Myocyte (in vitro differentiated cells): Measurements from ENCODE around the gene PLA2G4E. TPM values are rescaled to one million over a fixed set of nuclear protein-coding genes. Genes with fewer than 3 reads are reported as not detected.

Experiments
- DNase-seq: peaks from one replicate; pipeline ENCODE4 v3.0.0-alpha.2; 2012; ENCODE audit warnings: low read depth
- total RNA-seq: library from RNA; depleted of rRNA; stranded (reverse); fragments of >200 nt; gene quantifications from 2 replicates; pipeline ENCODE4 v1.2.3, GENCODE V29; 2014

Gene PLA2G4E
- total RNA-seq, 1 donor from 2014 or later, result not detected

GRCh38 chr15:41994772-41995475 is 25.9 kb downstream of the PLA2G4E start:
- DNase-seq, result no peak

DNA sequence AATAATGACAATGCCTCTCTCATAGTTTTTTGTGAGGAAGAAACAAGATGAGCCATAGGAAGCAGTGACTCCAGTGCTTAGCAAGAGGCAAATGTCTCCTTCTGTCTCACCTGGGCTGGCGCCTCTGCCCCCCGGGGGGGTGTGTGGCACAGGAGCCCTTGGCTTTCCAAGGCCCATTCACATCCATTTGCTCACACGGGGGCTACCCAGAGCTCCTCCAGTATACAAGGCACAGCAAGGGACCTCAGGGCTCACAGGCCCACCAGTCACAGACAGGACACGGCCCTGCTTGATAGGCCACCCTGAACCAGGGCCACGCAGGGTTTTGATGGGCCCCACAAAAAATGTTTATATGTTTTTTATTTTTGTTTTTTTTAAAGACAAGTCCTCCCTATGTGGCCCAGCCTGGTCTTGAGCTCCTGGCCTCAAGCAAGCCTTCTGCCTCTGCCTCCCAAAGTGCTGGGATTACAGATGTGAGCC is 26.6 kb downstream of the PLA2G4E start:
- DNase-seq, result no peak

DNA sequence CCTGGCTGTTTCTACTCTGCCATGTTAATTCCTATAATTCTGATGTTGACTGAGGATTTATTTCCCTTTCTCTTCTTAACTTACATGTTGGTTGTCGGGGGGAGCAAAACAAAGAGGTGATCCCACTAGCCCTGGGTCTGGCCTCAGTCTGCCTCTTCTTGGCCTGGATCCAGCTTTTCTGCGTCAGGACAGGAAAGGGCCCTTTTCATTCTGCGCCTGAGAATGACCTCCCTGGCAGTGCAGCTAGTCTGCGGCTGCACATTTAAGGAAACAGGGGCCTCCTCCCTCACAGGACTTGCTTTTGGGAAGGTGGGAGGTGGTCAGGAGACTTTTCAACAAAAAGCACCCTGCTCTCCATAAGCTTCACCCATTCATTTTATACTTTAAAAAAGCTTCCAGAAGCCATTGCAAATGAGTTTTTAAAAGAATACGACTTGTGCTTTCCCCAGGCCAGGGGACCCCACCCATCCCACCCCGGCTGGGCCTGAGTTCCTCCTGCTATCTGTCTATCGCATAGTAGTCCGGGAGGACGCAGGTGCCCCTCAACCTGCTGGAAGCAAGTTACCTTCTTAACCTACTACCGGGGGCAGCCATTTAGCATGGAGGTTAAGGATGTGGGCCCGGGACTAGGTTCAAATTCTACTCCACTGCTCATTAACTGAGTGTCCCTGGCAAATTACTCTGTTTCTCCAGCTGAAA is 27.2 kb downstream of the PLA2G4E start:
- no peak for DNase-seq

- DNase-seq, result no peak
Measured at GRCh38 chr15:41992803-41993190, 28.0 kb downstream of the PLA2G4E start.

- no peak for DNase-seq
Measured at GRCh38 chr15:41992151-41992802, 28.6 kb downstream of the PLA2G4E start.

GRCh38 chr15:41990691-41991090 is 30.2 kb downstream of the PLA2G4E start:
- no peak for DNase-seq

GRCh38 chr15:41990243-41990605 is 30.6 kb downstream of the PLA2G4E start:
- DNase-seq, result no peak

GRCh38 chr15:41989573-41990242 is 31.1 kb downstream of the PLA2G4E start:
- peak; percentile 79 for DNase-seq

DNA sequence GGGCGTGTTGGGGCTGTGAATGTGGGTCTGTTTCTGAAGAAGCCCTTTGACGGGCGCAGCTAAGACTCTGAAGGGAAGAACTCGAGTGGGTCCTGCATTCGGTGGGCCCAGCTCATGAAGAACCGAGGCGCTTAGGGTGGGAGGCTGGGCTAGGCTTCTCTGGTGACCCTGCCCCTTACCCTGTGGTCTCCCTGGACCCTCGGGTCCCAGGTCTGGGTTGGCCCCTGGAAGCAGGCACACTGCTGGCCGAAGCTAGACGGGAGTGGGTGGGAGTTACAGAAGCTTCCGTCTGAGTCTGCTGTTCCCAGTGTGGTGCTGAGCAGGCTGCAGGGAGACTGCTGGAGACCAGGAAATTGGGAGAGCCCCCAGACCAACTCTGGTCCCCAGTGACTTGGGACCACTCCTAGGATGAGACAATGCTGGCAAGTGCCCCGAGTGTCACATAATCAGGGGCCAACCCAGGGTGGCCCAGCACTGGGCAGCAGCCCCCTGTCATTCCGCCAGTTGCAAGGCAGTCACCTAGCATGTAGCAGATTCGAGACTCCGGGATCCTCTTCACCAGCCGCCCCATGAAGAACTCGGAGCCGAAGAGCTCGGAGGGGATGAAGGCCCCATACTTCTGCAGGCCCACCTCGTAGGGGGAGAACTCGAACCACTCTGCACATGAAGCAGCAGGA is 31.8 kb downstream of the PLA2G4E start:
- no peak for DNase-seq

- DNase-seq, result no peak
Measured at GRCh38 chr15:41987925-41988275, 32.9 kb downstream of the PLA2G4E start.

- no peak for DNase-seq
Measured at GRCh38 chr15:41987246-41987924, 33.5 kb downstream of the PLA2G4E start.

DNA sequence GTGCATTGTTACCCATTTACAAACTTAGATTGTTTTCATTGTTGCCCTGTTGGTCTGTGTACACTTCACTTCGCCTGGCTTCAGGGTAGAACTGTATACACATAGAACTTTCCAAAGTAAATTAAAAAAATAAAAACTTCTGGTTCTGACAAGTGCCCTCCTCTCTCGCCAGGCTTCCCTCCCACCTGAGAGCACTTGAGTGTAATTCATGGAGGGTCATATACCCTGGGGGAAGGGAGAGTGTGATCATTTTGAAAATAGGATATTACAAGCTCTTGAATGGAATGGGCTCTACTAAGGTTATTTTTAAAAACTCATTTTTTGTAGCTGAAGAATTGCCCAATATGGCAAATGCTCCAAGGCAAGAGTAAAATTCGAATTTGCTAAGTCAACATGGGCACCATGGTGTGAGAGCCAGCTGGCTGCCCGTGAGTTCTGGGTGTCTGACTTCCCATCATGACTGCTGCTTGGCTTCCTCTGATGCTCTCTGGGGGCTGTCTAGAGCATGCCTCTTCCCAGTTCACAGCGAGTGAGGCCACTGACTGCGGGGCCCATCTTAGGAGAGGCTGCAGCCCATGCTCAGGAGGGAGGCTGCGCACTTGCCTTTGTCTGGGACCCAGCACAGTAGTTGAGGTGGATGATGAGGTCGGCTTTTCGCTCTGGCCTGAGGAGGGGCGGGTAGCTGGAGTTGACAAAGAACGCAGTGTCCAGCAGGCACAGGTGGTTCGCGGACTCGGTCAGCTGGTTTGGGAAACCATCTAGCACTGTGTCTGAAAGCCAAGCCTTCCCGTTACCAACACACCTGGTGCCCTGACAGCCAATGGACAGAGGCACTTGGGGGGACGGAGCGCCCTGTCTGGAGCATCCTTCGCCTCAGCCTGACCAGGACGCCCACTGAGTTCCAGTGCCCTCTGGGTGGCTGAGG is 35.3 kb downstream of the PLA2G4E start:
- DNase-seq, result no peak

DNA sequence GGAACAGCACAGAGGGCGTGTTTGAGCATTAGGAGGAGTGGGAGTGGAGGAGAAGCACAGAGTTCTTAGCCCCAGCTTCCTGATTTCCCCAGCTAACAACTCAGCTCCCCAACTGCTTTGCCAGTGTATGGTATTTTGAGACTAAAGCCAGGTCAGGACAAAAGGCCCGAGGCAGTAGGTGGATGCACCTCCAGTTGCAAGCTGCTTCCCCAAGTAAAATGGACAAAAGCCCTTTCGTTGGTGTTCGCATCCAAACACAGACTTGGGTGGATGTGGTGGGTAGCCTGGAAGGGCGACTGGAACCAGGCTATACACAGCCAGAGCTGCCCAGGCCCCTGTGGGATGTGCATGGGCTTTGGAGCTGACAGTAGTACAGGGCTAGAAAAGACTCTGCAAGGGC is 36.2 kb downstream of the PLA2G4E start:
- no peak for DNase-seq

DNA sequence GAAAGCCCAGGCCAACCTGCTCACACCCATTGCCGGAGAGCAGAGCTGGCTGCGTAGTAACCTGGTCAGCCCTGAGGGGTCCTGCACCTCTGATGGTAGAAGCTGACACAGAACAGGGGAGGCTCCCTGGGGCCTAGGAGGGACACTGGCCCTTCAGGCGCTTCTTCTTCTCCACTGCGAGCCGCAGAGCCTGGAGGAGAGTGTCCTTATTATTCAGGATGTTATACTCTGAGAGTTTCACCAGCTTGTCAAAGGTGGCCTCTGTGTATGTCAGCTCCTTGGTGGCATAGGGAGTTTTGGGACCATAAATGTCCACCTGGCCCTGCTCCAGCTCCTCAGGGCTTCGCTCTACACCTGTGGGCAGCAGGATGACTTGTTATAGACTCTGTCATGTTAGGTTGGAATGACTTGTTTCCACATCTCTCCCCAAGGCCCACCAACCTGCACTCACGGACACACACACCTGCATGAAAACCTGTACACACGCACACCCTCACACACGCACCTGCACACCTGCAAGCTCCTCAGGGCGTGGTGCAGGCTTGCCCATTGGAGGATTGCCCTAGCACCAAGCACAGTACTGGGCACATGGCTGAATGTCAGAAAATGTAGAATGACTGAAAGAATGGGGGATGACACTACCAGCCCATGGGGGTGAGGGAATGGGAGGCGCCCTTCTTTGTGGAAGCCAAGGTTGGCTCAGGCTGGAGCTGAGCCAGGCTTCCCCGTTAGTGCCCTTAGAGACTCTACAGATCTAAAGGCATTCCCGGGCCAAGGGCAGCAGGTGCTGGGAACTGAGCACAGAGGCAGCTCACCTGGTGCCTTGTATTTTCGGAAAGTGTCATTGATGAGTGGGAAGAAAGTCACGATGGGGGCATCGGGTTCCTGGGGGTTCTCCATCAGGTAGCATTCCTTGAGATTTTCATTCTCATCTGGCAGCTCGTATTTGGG is 36.9 kb downstream of the PLA2G4E start:
- DNase-seq, result no peak

- DNase-seq, result no peak
Measured at GRCh38 chr15:41983221-41983620, 37.6 kb downstream of the PLA2G4E start.

GRCh38 chr15:41982133-41982930 is 38.5 kb downstream of the PLA2G4E start:
- no peak for DNase-seq

- no peak for DNase-seq
Measured at GRCh38 chr15:41981371-41982132, 39.3 kb downstream of the PLA2G4E start.
